H1 (cell line): ENCODE data around the gene INTS6. TPM values are rescaled to one million over a fixed set of nuclear protein-coding genes. Genes with fewer than 3 reads are reported as not detected.

ENCODE experiments used
- CTCF ChIA-PET: fragments of 300-600 bp; sonication (Branson Sonifier 250); formaldehyde crosslinking; loops from one replicate; lab custom pipeline; 2021; ENCODE audit not compliant: partially characterized antibody; lab: Charles Lee
- POLR2A ChIA-PET: fragments of 300-600 bp; sonication (Branson Sonifier 250); formaldehyde crosslinking; loops from one replicate; lab custom pipeline; 2021; ENCODE audit warnings: inconsistent platforms; ENCODE audit not compliant: partially characterized antibody; lab: Charles Lee
- DNase-seq, 2 experiments: peaks; one replicate each; pipeline versions ENCODE4 v3.0.0 to v3.0.0-alpha.2; 2010 to 2022; ENCODE audit warnings: low spot score in 2 of 2, low read depth in 1 of 2, mixed read lengths in 1 of 2
- FAIRE-seq: peaks from 2 replicates; lab custom pipeline; 2011; peaks lifted over from hg19 to GRCh38; lab: Jason Lieb, UNC
- H2AFZ ChIP-seq: 2 replicates; pipeline ENCODE4 v1.8.1; 2012; ENCODE audit warnings: low read length, inconsistent platforms
- H2AK5ac ChIP-seq: 2 replicates; pipeline ENCODE4 v1.6.1; 2013; ENCODE audit warnings: low read depth, low read length
- H2BK120ac ChIP-seq: replicated peaks from 2 replicates; pipeline ENCODE3; 2013; ENCODE audit warnings: low read depth, low read length, inconsistent platforms
- H2BK12ac ChIP-seq: 2 replicates; pipeline ENCODE4 v1.6.1; 2013; ENCODE audit warnings: low read depth, low read length
- H2BK15ac ChIP-seq: 2 replicates; pipeline ENCODE4 v1.6.1; 2013; ENCODE audit warnings: low read length
- H2BK20ac ChIP-seq: 2 replicates; pipeline ENCODE4 v1.6.1; 2013; ENCODE audit warnings: low read length
- H2BK5ac ChIP-seq: 2 replicates; pipeline ENCODE4 v1.6.1; 2013; ENCODE audit warnings: low read depth, low read length
- H3K14ac ChIP-seq: 2 replicates; pipeline ENCODE4 v1.6.1; 2013; ENCODE audit warnings: inconsistent platforms; ENCODE audit not compliant: insufficient read length
- H3K18ac ChIP-seq: 2 replicates; pipeline ENCODE4 v1.6.1; 2013; ENCODE audit warnings: low read length; ENCODE audit errors: extremely low read depth
- H3K23ac ChIP-seq: 2 replicates; pipeline ENCODE4 v1.6.1; 2013; ENCODE audit warnings: inconsistent platforms; ENCODE audit not compliant: insufficient read length
- H3K23me2 ChIP-seq: 2 replicates; pipeline ENCODE4 v1.6.1; 2013; ENCODE audit warnings: low read depth, low read length
- H3K27ac ChIP-seq: 2 replicates; pipeline ENCODE4 v1.6.1; 2011; ENCODE audit warnings: low read depth, low read length, inconsistent platforms
- H3K27me3 ChIP-seq, 4 experiments: replicated peaks in 1 of 4; 1 replicate in 1 of 4; 2 replicates in 3 of 4; pipeline versions ENCODE4 v1.6.1 to v1.8.1; 2011 to 2013; ENCODE audit warnings: low read length in 3 of 4, mild to moderate bottlenecking in 3 of 4, inconsistent platforms in 2 of 4, mixed read lengths in 2 of 4, moderate library complexity in 1 of 4; ENCODE audit not compliant: control insufficient read depth in 3 of 4, insufficient read depth in 3 of 4; ENCODE audit errors: extremely low read depth in 1 of 4
- H3K36me3 ChIP-seq, 4 experiments: 2 replicates each; pipeline versions ENCODE4 v1.6.1 to v1.8.1; 2011 to 2013; ENCODE audit warnings: mild to moderate bottlenecking in 4 of 4, low read length in 3 of 4, moderate library complexity in 2 of 4, control low read depth in 1 of 4, inconsistent platforms in 1 of 4; ENCODE audit not compliant: insufficient read depth in 4 of 4, control insufficient read depth in 2 of 4
- H3K4ac ChIP-seq: replicated peaks from 2 replicates; pipeline ENCODE3; 2013; ENCODE audit warnings: low read length, low read depth, mixed read lengths, inconsistent platforms; ENCODE audit not compliant: insufficient read length
- H3K4me1 ChIP-seq, 4 experiments: replicated peaks in 1 of 4; 1 replicate in 1 of 4; 2 replicates in 3 of 4; pipeline versions ENCODE4 v1.6.1 to v1.8.1; 2011 to 2013; ENCODE audit warnings: low read length in 3 of 4, inconsistent platforms in 2 of 4, mixed read lengths in 1 of 4; ENCODE audit not compliant: insufficient read depth in 4 of 4, control insufficient read depth in 3 of 4
- H3K4me2 ChIP-seq, 2 experiments: 2 replicates each; pipeline versions ENCODE4 v1.6.1 to v1.8.1; 2011 to 2013; ENCODE audit warnings: low read depth in 2 of 2, low read length in 2 of 2, control low read depth in 1 of 2, inconsistent platforms in 1 of 2, mild to moderate bottlenecking in 1 of 2; ENCODE audit not compliant: insufficient read depth in 1 of 2
- H3K4me3 ChIP-seq, 4 experiments: fragments of 200-600, 300-600 bp in 1 of 4; sonication (generic), shearing (Covaris generic), sonication (Bioruptor Twin) in 1 of 4; 2 replicates each; pipeline versions ENCODE4 v1.5.1 to v1.8.1; 2011 to 2016; ENCODE audit warnings: low read length in 4 of 4, low read depth in 3 of 4, control low read depth in 2 of 4, inconsistent platforms in 2 of 4, mild to moderate bottlenecking in 2 of 4, mixed read lengths in 1 of 4, moderate library complexity in 1 of 4; ENCODE audit not compliant: insufficient read depth in 2 of 4; ENCODE audit errors: extremely low read depth in 1 of 4
- H3K56ac ChIP-seq: replicated peaks from 2 replicates; pipeline ENCODE3; 2013; ENCODE audit warnings: low read depth, mild to moderate bottlenecking, mixed read lengths, low read length, inconsistent platforms; ENCODE audit not compliant: insufficient read length
- H3K79me1 ChIP-seq: 2 replicates; pipeline ENCODE4 v1.6.1; 2013; ENCODE audit warnings: low read depth, low read length, control low read depth
- H3K79me2 ChIP-seq, 2 experiments: 2 replicates each; pipeline versions ENCODE4 v1.6.1 to v1.8.1; 2012 to 2013; ENCODE audit warnings: low read length in 2 of 2, mild to moderate bottlenecking in 2 of 2, inconsistent platforms in 1 of 2; ENCODE audit not compliant: insufficient read depth in 2 of 2, control insufficient read depth in 1 of 2
- H3K9ac ChIP-seq, 4 experiments: replicated peaks in 1 of 4; 1 replicate in 1 of 4; 2 replicates in 3 of 4; pipeline versions ENCODE4 v1.6.1 to v1.8.1; 2011 to 2013; ENCODE audit warnings: low read depth in 3 of 4, low read length in 3 of 4, control low read depth in 2 of 4, mild to moderate bottlenecking in 2 of 4, moderate library complexity in 2 of 4, inconsistent platforms in 1 of 4; ENCODE audit errors: extremely low read depth in 1 of 4
- H3K9me3 ChIP-seq, 2 experiments: 2 replicates each; pipeline versions ENCODE4 v1.6.1 to v1.8.1; 2012 to 2013; ENCODE audit warnings: mild to moderate bottlenecking in 2 of 2, moderate library complexity in 2 of 2, control low read depth in 1 of 2, inconsistent platforms in 1 of 2, low read depth in 1 of 2, low read length in 1 of 2, mixed read lengths in 1 of 2; ENCODE audit not compliant: insufficient read depth in 2 of 2
- H4K20me1 ChIP-seq, 2 experiments: replicated peaks in 1 of 2; 2 replicates each; pipeline versions ENCODE3 to v1.8.1; 2011 to 2013; ENCODE audit warnings: inconsistent platforms in 2 of 2, low read length in 2 of 2, mild to moderate bottlenecking in 1 of 2; ENCODE audit not compliant: insufficient read depth in 2 of 2, control insufficient read depth in 1 of 2
- H4K5ac ChIP-seq: 2 replicates; pipeline ENCODE4 v1.6.1; 2013; ENCODE audit warnings: low read length, low read depth, mixed read lengths, inconsistent platforms; ENCODE audit not compliant: insufficient read length
- H4K8ac ChIP-seq: 2 replicates; pipeline ENCODE4 v1.8.0; 2013; ENCODE audit warnings: mild to moderate bottlenecking, moderate library complexity, low read length, inconsistent platforms; ENCODE audit not compliant: insufficient read depth; ENCODE audit errors: extremely low read depth
- H4K91ac ChIP-seq: replicated peaks from 2 replicates; pipeline ENCODE3; 2013; ENCODE audit warnings: low read length, mixed read lengths, inconsistent platforms; ENCODE audit not compliant: insufficient read length
- CBX5 ChIP-seq: fragments of 300-800, 300-1000 bp; sonication (generic); IDR thresholded peaks from 2 replicates; pipeline ENCODE4 v1.7.1; 2016; ENCODE audit warnings: antibody characterized with exemption, low read length, low read depth
- CBX8 ChIP-seq: fragments of 300-800, 300-1000 bp; sonication (generic); IDR thresholded peaks from 2 replicates; pipeline ENCODE4 v1.7.1; 2016; ENCODE audit warnings: low read depth, low read length, borderline replicate concordance
- CHD1 ChIP-seq: IDR thresholded peaks from 2 replicates; pipeline ENCODE4 v1.6.1; 2012; ENCODE audit warnings: low read depth, low read length, improper control_type of control experiment
- POLR2AphosphoS5 ChIP-seq: IDR thresholded peaks from 2 replicates; pipeline ENCODE4 v1.6.1; 2011; ENCODE audit warnings: low read depth, low read length
- SUZ12 ChIP-seq: fragments of 200-600 bp; sonication (generic); IDR thresholded peaks from 2 replicates; pipeline ENCODE4 v1.6.1; 2012; ENCODE audit warnings: mild to moderate bottlenecking, inconsistent platforms, low read length, moderate library complexity, mixed read lengths
- TBP ChIP-seq: IDR thresholded peaks from 2 replicates; pipeline ENCODE4 v1.6.1; 2011; ENCODE audit warnings: low read depth, low read length, improper control_type of control experiment
- WGBS, 2 experiments: shearing (Covaris generic) in 1 of 2; methylation state at CpG; one replicate each; pipeline versions ENCODE4 v1.1.6 to v1.1.7; 2013 to 2015; ENCODE audit warnings: low lambda C conversion rate in 2 of 2, mixed read lengths in 2 of 2, inconsistent platforms in 1 of 2, low coverage in 1 of 2, missing lambda C conversion rate in 1 of 2; ENCODE audit not compliant: insufficient replicate concordance in 2 of 2, insufficient coverage in 1 of 2, insufficient read length in 1 of 2; ENCODE audit errors: extremely low coverage in 1 of 2, missing lambda C conversion rate in 1 of 2; 5-methylcytosine and 5-hydroxymethylcytosine counted together
- polyA plus RNA-seq, 7 experiments: library from polyadenylated mRNA; depleted of rRNA in 3 of 7; stranded (reverse) in 5 of 7; unstranded in 2 of 7; fragments of >200 nt in 5 of 7; fragments of 200-250 nt in 2 of 7; gene quantifications; 1 replicate in 5 of 7; 2 replicates in 1 of 7; 4 replicates in 1 of 7; pipeline versions ENCODE4 v1.2.1 to v1.2.3, GENCODE V29; 2011 to 2013; ENCODE audit warnings: missing spikeins in 2 of 7, mixed read lengths in 2 of 7
- total RNA-seq: library from RNA; stranded (reverse); fragmentation: NEBNext Ultra II Directional; extraction: Animal tissue kit (Norgen Biotek cat#: 25700); gene quantifications from 2 replicates; pipeline ENCODE4 v1.2.1, GENCODE V29; 2021
- TF ChIP-seq, protein P1 (sequence below), 3 experiments: IDR thresholded peaks; 1 replicate in 2 of 3; 2 replicates in 1 of 3; pipeline versions ENCODE4 v1.5.1 to v1.6.1; 2011; ENCODE audit warnings: low read length in 3 of 3, mild to moderate bottlenecking in 3 of 3, inconsistent platforms in 2 of 3, low read depth in 1 of 3, moderate library complexity in 1 of 3; ENCODE audit not compliant: insufficient read depth in 1 of 3; ENCODE audit errors: control extremely low read depth in 1 of 3
- TF ChIP-seq, protein P2 (sequence below): IDR thresholded peaks from 2 replicates; pipeline ENCODE4 v1.6.1; 2012; ENCODE audit warnings: inconsistent platforms

The INTS6 gene
- total and polyA plus RNA-seq, 2 of the 8 experiments (the other 6 are each of a cell fraction or from before 2014, with no cell fraction given): 12.6 to 42.8 TPM

DNA sequence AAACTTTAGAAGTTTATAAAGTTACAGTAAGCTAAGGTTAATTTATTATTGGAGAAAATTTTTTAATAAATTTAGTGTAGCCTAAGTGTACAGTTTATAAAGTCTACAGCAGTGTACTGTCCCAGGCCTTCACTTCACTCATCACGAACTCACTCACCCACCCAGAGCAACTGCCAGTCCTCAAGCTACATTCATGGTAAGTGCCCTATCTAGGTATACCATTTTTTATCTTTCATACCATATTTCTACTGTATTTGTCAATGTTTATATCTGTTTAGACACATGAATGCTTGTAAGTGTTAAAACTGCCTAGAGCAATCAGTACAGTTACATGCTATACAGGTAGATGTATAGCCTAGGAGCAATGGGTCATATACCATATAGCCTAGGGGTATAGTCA is 12.5 kb downstream of the INTS6 start:
- no peak overlapping the region for H3K9ac ChIP-seq
- no peak overlapping the region for H3K27ac ChIP-seq
- H2BK5ac ChIP-seq: no peak overlapping the region
- H3K56ac ChIP-seq: no peak overlapping the region
- H3K79me1 ChIP-seq: no peaks in the 10 kb centered on the region
- H3K23ac ChIP-seq: no peak overlapping the region
- H3K4me1 ChIP-seq: no peaks in the 10 kb centered on the region; a peak in 1 of 7 replicates
- DNase-seq (no peak), FAIRE-seq (no peak)
- peaks cover 0 to 28% (median 0%) of the 10 kb centered on the region in 4 experiments; a peak in 2 of 8 replicates for H3K36me3 ChIP-seq
- H3K23me2 ChIP-seq: no peaks in the 10 kb centered on the region
- no peak overlapping the region for H2BK15ac ChIP-seq
- no peak overlapping the region for H3K18ac ChIP-seq
- WGBS, 2 experiments: 94% methylated on average over 1 of the region's 1 CpG; no CpG with 5 or more reads in 1 of the 2 experiments
- H3K4ac ChIP-seq: no peak overlapping the region
- no peaks in the 10 kb centered on the region for H4K20me1 ChIP-seq
- no peak overlapping the region for H2AFZ ChIP-seq
- ChIA-PET POLR2A (interaction anchor here (0.7 to 1.9 kb wide), 5 partner anchors 11 to 357 kb away, joined by 3 to 6 read pairs (median 3); partner anchors contain the start of gene INTS6), CTCF (interaction anchor here (0.9 to 2.0 kb wide), 3 partner anchors 327 to 353 kb away, joined by 3 to 7 read pairs (median 3); no protein-coding TSS in a partner anchor)
- TF ChIP-seq, protein P1, sequence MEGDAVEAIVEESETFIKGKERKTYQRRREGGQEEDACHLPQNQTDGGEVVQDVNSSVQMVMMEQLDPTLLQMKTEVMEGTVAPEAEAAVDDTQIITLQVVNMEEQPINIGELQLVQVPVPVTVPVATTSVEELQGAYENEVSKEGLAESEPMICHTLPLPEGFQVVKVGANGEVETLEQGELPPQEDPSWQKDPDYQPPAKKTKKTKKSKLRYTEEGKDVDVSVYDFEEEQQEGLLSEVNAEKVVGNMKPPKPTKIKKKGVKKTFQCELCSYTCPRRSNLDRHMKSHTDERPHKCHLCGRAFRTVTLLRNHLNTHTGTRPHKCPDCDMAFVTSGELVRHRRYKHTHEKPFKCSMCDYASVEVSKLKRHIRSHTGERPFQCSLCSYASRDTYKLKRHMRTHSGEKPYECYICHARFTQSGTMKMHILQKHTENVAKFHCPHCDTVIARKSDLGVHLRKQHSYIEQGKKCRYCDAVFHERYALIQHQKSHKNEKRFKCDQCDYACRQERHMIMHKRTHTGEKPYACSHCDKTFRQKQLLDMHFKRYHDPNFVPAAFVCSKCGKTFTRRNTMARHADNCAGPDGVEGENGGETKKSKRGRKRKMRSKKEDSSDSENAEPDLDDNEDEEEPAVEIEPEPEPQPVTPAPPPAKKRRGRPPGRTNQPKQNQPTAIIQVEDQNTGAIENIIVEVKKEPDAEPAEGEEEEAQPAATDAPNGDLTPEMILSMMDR (IDR thresholded peaks at IDR 0.05; ENCODE audit: control extremely low read depth in 1 of 3, insufficient read depth in 1 of 3, low read depth in 1 of 3, low read length in 3 of 3): no peak
- TF ChIP-seq POLR2AphosphoS5 (no peak), CHD1 (no peak), SUZ12 (no peak), CBX5 (no peak), CBX8 (no peak), TBP (no peak)
- TF ChIP-seq, protein P2, sequence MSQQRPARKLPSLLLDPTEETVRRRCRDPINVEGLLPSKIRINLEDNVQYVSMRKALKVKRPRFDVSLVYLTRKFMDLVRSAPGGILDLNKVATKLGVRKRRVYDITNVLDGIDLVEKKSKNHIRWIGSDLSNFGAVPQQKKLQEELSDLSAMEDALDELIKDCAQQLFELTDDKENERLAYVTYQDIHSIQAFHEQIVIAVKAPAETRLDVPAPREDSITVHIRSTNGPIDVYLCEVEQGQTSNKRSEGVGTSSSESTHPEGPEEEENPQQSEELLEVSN: no peak
- no peaks in the 10 kb centered on the region for H3K9me3 ChIP-seq
- no peak overlapping the region for H3K4me2 ChIP-seq
- no peaks in the 10 kb centered on the region; a peak in 1 of 7 replicates for H3K27me3 ChIP-seq
- peaks cover 0 to 6% of the 10 kb centered on the region in 2 experiments; a peak in 1 of 4 replicates for H3K79me2 ChIP-seq
- no peak overlapping the region for H2AK5ac ChIP-seq
- no peak overlapping the region for H3K4me3 ChIP-seq
- H4K91ac ChIP-seq: no peak overlapping the region
- H4K5ac ChIP-seq: no peak overlapping the region
- H4K8ac ChIP-seq: no peak overlapping the region
- H2BK20ac ChIP-seq: no peak overlapping the region
- no peak overlapping the region for H2BK120ac ChIP-seq
- H2BK12ac ChIP-seq: no peak overlapping the region
- H3K14ac ChIP-seq: no peak overlapping the region
